ENCODE data around the gene CCDC97. TPM values are rescaled to one million over a fixed set of nuclear protein-coding genes. Genes with fewer than 3 reads are reported as not detected.

The CCDC97 gene
- 10 to 100 TPM; 19.8 to 37.2 (median 31.7) TPM for polyA plus RNA-seq (ENCODE audit: low read depth in 6 of 6)

DNA sequence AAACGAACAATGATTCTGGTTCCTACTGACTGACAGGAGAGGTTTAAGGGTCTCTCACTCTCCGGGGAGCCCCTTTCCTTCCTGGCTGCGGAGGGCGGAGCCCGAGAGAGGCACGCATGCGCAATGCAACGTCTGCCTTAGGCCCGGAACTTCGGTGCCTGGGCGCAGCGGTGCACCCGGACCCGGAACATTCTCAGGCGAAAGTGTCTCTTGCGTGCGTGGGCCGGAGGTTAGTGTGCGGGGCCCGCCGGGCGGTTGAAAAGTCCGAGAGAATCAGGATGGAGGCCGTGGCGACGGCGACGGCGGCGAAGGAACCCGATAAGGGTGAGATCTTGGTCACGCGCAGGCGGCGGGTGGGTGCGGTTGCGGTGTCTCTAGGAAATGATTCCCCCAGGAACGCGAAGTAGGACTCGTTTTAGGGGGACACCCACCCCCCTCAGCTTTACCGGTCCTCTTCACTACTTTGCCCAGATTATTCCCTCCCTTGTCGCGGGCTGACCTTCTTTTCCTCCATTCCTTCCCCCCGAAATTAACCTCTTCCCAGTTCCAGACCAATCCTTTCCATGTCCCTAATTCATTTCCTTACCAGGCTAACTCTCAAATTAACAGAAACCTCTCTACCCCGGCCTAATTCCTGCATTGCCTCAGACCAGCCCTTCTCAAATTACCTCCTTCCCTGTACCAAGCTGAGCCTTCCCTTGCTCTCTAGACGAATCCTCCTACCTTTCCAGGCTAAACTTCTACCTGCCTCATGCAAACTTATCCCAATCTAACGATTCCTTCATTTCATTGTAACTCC lies at the start of gene CCDC97:
Gene CCDC97 (plus strand): TSS at position 140 of the 799 bp plus-strand sequence. CDS start 139 bp downstream, at position 279.
- DNase-seq (peak; percentile 92), ATAC-seq (ENCODE audit: low read depth in 2 of 2) (peak; percentile 71 to 75)
- peak within 1 kb of the TSS; percentile 91 to 100 (median 98) for H3K4me3 Mint-ChIP-seq
- H3K9me3 Mint-ChIP-seq = no peaks in the 10 kb centered on the region
- peak within 1 kb of the TSS; percentile 99 to 100 (median 99) for H3K27ac Mint-ChIP-seq
- H3K4me1 Mint-ChIP-seq = peaks cover 55 to 77% (median 70%) of the 10 kb centered on the region in 3 donors
- no peaks in the 10 kb centered on the region for H3K27me3 Mint-ChIP-seq
- H3K36me3 Mint-ChIP-seq = peaks cover 0 to 23% of the 10 kb centered on the region in 2 donors

DNA sequence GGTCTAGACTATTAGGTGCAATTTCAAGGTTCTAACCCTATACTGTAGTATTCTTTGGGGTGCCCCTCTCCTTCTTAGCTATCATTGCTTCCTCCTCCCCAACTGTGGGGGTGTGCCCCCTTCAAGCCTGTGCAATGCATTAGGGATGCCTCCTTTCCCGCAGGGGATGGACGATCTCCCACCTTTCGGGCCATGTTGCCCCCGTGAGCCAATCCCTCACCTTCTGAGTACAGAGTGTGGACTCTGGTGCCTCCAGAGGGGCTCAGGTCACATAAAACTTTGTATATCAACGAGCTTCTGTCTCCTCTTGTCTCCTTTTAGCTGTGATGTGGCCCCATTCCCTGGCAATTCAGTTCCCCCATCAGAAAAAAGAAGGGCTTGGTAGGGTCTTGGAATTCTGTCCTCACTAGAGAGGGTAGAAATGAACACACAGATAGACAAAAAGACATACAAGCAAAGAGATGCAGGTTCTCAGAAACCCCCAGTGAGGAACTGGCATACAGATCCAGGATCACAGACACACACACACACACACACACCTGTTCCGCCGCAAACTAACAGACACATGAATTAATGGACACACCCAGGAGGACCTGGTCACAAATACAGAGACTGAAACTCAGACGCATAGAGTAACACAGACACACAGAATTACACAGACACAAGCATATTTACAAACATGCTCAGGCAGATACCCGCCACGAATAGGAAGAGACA lies 48.3 kb upstream of the CCDC97 start:
- peak overlapping the region; percentile 100 for H3K27ac Mint-ChIP-seq
- H3K9me3 Mint-ChIP-seq = peaks cover 0 to 2% (median 0%) of the 10 kb centered on the region in 7 donors
- peaks cover 30 to 36% (median 32%) of the 10 kb centered on the region in 3 donors for H3K4me1 Mint-ChIP-seq
- H3K27me3 Mint-ChIP-seq = no peaks in the 10 kb centered on the region
- ATAC-seq (ENCODE audit: low read depth in 2 of 2) (no peak), DNase-seq (peak; percentile 7)
- H3K36me3 Mint-ChIP-seq = no peaks in the 10 kb centered on the region
- peak overlapping the region; percentile 81 to 99 (median 96) for H3K4me3 Mint-ChIP-seq

DNA sequence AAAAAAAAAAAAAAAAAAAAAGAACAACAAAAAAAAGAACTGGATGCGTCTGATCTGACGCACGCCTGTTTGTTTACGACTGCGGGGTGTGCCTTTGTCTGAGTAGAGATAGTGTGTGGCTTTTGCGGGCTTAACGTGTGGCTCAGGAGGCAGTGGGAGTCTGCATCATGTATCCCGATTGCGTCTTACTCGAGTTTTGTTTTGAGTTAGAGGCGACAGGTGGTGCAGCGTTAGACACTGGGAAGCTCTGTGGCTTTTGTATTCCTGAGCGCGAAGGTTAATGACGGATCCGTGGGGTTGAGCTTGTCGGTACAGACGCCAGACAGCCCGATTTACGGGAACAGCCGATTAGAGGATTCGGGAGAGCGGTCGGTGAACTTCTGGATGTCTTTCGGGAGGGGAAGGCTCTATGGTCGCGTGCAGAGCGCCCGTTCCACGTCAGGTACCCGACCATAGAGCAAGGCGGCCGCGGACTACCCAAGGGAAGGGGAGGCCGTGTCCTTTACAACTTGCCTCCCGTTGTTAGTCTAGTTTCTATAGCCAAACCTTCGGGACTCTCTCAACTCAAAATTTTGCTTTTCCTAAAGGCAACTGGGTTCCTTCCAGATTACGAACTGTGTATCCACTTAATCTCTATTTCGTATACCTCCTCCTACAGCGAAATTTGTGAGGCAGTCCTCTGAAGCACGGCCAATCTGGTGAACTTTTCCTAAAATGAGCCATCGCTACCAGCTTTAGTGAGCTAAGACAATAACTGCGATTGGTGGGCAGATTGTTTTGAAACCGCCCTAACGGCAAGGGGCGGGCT lies 46.7 kb upstream of the CCDC97 start:
- Mint-ChIP-seq H3K27me3 (no peaks in the 10 kb centered on the region), H3K4me1 (peaks cover 41 to 48% (median 45%) of the 10 kb centered on the region in 3 donors), H3K36me3 (no peaks in the 10 kb centered on the region), H3K9me3 (peaks cover 0 to 2% (median 0%) of the 10 kb centered on the region in 7 donors), H3K4me3 (peak overlapping the region; percentile 81 to 99 (median 96)), H3K27ac (peak overlapping the region; percentile 100)
- peak; percentile 32 to 50 for ATAC-seq (ENCODE audit: low read depth in 2 of 2)
- peak; percentile 83 for DNase-seq

GRCh38 chr19:41263850-41264580 lies 46.0 kb upstream of the CCDC97 start, which contains the start of gene HNRNPUL1:
TSS of gene HNRNPUL1 (plus strand) at chr19:41264372. CDS start at chr19:41264504, 132 bp downstream.
- Mint-ChIP-seq H3K27ac (peak within 1 kb of the TSS; percentile 100), H3K9me3 (peaks cover 0 to 2% (median 0%) of the 10 kb centered on the region in 7 donors), H3K4me3 (peak within 1 kb of the TSS; percentile 81 to 99 (median 96)), H3K36me3 (no peaks in the 10 kb centered on the region), H3K27me3 (no peaks in the 10 kb centered on the region), H3K4me1 (peaks cover 41 to 52% (median 45%) of the 10 kb centered on the region in 3 donors)
- peak; percentile 100 for DNase-seq
- peak; percentile 53 to 62 for ATAC-seq (ENCODE audit: low read depth in 2 of 2)

GRCh38 chr19:41264581-41265394 lies 45.2 kb upstream of the CCDC97 start:
- peak; percentile 0 to 2 for ATAC-seq (ENCODE audit: low read depth in 2 of 2)
- H3K27me3 Mint-ChIP-seq = no peaks in the 10 kb centered on the region
- H3K4me1 Mint-ChIP-seq = peaks cover 41 to 52% (median 45%) of the 10 kb centered on the region in 3 donors
- H3K4me3 Mint-ChIP-seq = peak overlapping the region; percentile 81 to 99 (median 96)
- H3K9me3 Mint-ChIP-seq = no peaks in the 10 kb centered on the region
- peak overlapping the region; percentile 100 for H3K27ac Mint-ChIP-seq
- DNase-seq = no peak
- H3K36me3 Mint-ChIP-seq = no peaks in the 10 kb centered on the region

- DNase-seq (no peak), ATAC-seq (ENCODE audit: low read depth in 2 of 2) (no peak)
- Mint-ChIP-seq H3K36me3 (no peaks in the 10 kb centered on the region), H3K27me3 (no peaks in the 10 kb centered on the region), H3K4me1 (peaks cover 41 to 52% (median 45%) of the 10 kb centered on the region in 3 donors), H3K27ac (peak overlapping the region; percentile 96 to 100 (median 99)), H3K9me3 (no peaks in the 10 kb centered on the region), H3K4me3 (peak overlapping the region; percentile 81 to 99 (median 96))
These were observed 44.4 kb upstream of the CCDC97 start for GRCh38 chr19:41265395-41266153.

DNA sequence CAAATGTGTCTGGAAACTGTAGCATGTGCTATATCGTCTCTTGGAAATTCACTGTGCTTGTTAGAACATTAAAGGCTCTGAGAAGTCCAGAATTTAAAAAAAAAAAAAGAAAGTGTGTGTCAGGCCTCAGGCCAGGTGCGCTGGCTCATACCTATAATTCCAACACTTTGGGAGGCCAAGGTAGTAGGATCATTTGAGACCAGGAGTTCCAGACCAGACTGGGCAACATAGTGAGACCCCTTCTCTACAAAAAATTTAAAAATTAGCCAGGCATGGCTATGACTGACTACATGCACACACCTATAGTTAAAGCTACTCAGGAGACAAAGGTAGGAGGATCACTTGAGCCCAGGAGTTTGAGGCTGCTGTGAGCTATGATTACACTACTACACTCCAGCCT lies 40.9 kb upstream of the CCDC97 start:
- ATAC-seq (ENCODE audit: low read depth in 2 of 2) = no peak
- DNase-seq = no peak
- Mint-ChIP-seq H3K9me3 (no peaks in the 10 kb centered on the region), H3K27ac (no peak overlapping the region), H3K36me3 (peaks cover 16 to 32% of the 10 kb centered on the region in 2 donors), H3K4me1 (peaks cover 28 to 37% (median 32%) of the 10 kb centered on the region in 3 donors), H3K27me3 (no peaks in the 10 kb centered on the region), H3K4me3 (peak overlapping the region in 1 of 8 donors; percentile 15)

- Mint-ChIP-seq H3K27me3 (no peaks in the 10 kb centered on the region), H3K9me3 (no peaks in the 10 kb centered on the region), H3K4me1 (peaks cover 28 to 37% (median 32%) of the 10 kb centered on the region in 3 donors), H3K27ac (no peak overlapping the region), H3K4me3 (no peak overlapping the region), H3K36me3 (peaks cover 16 to 35% of the 10 kb centered on the region in 2 donors)
- ATAC-seq (ENCODE audit: low read depth in 2 of 2) (no peak), DNase-seq (no peak)
These were observed 40.4 kb upstream of the CCDC97 start for GRCh38 chr19:41269571-41269970.

- Mint-ChIP-seq H3K9me3 (no peaks in the 10 kb centered on the region), H3K4me3 (no peak overlapping the region), H3K4me1 (peaks cover 0 to 8% (median 7%) of the 10 kb centered on the region in 3 donors), H3K27me3 (no peaks in the 10 kb centered on the region), H3K27ac (peak overlapping the region in 1 of 6 donors; percentile 61), H3K36me3 (peaks cover 23 to 47% of the 10 kb centered on the region in 2 donors)
- DNase-seq (no peak), ATAC-seq (ENCODE audit: low read depth in 2 of 2) (no peak)
These were observed 36.9 kb upstream of the CCDC97 start for GRCh38 chr19:41273076-41273475.

DNA sequence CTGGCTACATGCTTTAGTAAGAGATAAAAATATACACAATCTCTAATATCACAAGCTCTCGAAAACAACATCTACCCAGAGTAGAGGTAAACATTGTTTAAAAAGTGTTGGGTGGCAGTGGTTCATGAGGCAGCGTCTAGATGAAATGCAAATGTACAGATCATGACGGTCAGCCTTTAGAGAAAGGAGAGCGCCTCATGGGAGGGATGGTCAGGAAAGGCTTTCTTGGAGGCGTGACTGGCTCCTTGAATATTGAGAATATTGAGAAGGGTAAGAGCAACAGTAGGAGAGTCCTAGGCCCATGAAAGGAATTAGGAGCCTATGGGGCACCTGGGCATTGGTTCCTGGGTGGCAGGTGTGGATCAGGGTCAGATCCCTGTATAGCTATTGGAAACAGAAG lies 35.2 kb upstream of the CCDC97 start:
- Mint-ChIP-seq H3K4me1 (peaks cover 0 to 8% (median 3%) of the 10 kb centered on the region in 3 donors), H3K27me3 (no peaks in the 10 kb centered on the region), H3K27ac (no peak overlapping the region), H3K9me3 (no peaks in the 10 kb centered on the region), H3K36me3 (peaks cover 30 to 47% of the 10 kb centered on the region in 2 donors), H3K4me3 (no peak overlapping the region)
- no peak for ATAC-seq (ENCODE audit: low read depth in 2 of 2)
- no peak for DNase-seq

- DNase-seq = no peak
- ATAC-seq (ENCODE audit: low read depth in 2 of 2) = no peak
- Mint-ChIP-seq H3K9me3 (no peaks in the 10 kb centered on the region), H3K36me3 (peaks cover 35 to 57% of the 10 kb centered on the region in 2 donors), H3K4me3 (no peak overlapping the region), H3K27ac (peak overlapping the region in 3 of 6 donors; percentile 17 to 93 (median 47)), H3K27me3 (no peaks in the 10 kb centered on the region), H3K4me1 (peaks cover 0 to 8% (median 3%) of the 10 kb centered on the region in 3 donors)
These were observed 33.7 kb upstream of the CCDC97 start for GRCh38 chr19:41276231-41276630.

Measured in naive B cell (primary cell).